ENCODE measurements around the gene APPL2. TPM values are rescaled to one million over a fixed set of nuclear protein-coding genes. Genes with fewer than 3 reads are reported as not detected.

The APPL2 gene
- polyA plus RNA-seq, 1 donor from 2014 or later = 47.0 TPM

DNA sequence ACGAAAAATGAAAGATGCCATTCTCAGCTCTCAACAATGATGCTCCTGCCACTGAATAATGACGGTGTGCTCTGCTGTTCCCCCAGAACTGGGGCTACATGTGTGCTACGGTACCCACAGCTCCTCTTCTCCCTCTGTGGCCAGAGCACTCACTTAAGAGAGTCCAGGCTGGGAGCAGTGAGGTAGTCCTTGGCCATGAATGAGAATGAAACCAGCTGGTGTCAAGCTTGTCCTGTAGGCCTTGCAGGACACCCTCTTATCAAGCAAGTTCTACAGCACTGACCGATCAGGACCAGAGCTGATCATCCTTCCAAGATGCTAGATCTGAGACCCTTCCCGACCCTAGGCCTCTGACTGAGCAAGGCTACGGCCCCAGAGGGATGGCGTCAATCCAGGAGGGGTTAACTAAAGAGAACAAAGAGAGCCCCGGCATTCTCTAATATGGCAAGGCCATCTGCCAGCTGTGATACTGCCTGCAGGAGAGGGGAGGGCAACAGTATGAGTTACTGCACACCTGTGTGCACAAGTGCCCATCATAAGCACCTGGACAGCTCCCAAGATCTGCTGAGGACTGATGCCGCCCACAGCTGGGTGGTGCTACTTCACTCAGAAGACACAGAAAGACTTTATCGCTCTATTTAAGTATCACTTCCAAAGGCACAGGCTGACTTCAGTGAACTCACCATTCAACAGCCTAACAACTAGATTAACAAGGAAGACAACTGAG, 30.5 kb downstream of the APPL2 start:
- no peak overlapping the region for H3K9ac ChIP-seq (ENCODE audit: low read length)
- H3K27ac ChIP-seq (ENCODE audit: low read length) = no peak overlapping the region
- no peaks in the 10 kb centered on the region for H3K36me3 ChIP-seq (ENCODE audit: insufficient read depth, low read length)
- H3K27me3 ChIP-seq (ENCODE audit: insufficient read depth, low read depth, low read length) = no peaks in the 10 kb centered on the region
- H3F3A ChIP-seq (ENCODE audit: insufficient read depth, low read length, poor library complexity, severe bottlenecking) = no peaks in the 10 kb centered on the region
- H3K4me2 ChIP-seq (ENCODE audit: low read length) = no peak overlapping the region
- TF ChIP-seq MXI1 (conservative IDR thresholded peaks at IDR 0.05; ENCODE audit: poor library complexity, severe bottlenecking) (no peak), POLR2AphosphoS5 (IDR thresholded peaks at IDR 0.05) (no peak), RAD21 (conservative IDR thresholded peaks at IDR 0.05) (no peak), EP300 (conservative IDR thresholded peaks at IDR 0.05; ENCODE audit: poor library complexity, severe bottlenecking) (no peak), TAF1 (IDR thresholded peaks at IDR 0.05; ENCODE audit: low read depth) (no peak), SMC3 (conservative IDR thresholded peaks at IDR 0.05; ENCODE audit: poor library complexity) (no peak)
- TF ChIP-seq, protein P1, sequence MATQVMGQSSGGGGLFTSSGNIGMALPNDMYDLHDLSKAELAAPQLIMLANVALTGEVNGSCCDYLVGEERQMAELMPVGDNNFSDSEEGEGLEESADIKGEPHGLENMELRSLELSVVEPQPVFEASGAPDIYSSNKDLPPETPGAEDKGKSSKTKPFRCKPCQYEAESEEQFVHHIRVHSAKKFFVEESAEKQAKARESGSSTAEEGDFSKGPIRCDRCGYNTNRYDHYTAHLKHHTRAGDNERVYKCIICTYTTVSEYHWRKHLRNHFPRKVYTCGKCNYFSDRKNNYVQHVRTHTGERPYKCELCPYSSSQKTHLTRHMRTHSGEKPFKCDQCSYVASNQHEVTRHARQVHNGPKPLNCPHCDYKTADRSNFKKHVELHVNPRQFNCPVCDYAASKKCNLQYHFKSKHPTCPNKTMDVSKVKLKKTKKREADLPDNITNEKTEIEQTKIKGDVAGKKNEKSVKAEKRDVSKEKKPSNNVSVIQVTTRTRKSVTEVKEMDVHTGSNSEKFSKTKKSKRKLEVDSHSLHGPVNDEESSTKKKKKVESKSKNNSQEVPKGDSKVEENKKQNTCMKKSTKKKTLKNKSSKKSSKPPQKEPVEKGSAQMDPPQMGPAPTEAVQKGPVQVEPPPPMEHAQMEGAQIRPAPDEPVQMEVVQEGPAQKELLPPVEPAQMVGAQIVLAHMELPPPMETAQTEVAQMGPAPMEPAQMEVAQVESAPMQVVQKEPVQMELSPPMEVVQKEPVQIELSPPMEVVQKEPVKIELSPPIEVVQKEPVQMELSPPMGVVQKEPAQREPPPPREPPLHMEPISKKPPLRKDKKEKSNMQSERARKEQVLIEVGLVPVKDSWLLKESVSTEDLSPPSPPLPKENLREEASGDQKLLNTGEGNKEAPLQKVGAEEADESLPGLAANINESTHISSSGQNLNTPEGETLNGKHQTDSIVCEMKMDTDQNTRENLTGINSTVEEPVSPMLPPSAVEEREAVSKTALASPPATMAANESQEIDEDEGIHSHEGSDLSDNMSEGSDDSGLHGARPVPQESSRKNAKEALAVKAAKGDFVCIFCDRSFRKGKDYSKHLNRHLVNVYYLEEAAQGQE (IDR thresholded peaks at IDR 0.05; ENCODE audit: borderline replicate concordance) = no peak
- H3K9me3 ChIP-seq (ENCODE audit: low read length) = no peaks in the 10 kb centered on the region
- H3K79me2 ChIP-seq (replicated peaks; ENCODE audit: insufficient read depth, low read length) = no peaks in the 10 kb centered on the region
- no peaks in the 10 kb centered on the region for H3K9me2 ChIP-seq (ENCODE audit: insufficient read depth, low read length)
- H3K4me3 ChIP-seq (ENCODE audit: low read length) = no peak overlapping the region
- H2AFZ ChIP-seq (ENCODE audit: low read depth, low read length) = no peak overlapping the region
- no peaks in the 10 kb centered on the region for H4K20me1 ChIP-seq (ENCODE audit: insufficient read depth)

GRCh38 chr12:105204916-105205315, 31.1 kb downstream of the APPL2 start:
- H3K9ac ChIP-seq (ENCODE audit: low read length) = no peak overlapping the region
- H3F3A ChIP-seq (ENCODE audit: insufficient read depth, low read length, poor library complexity, severe bottlenecking) = no peaks in the 10 kb centered on the region
- H2AFZ ChIP-seq (ENCODE audit: low read depth, low read length) = no peak overlapping the region
- no peaks in the 10 kb centered on the region for H4K20me1 ChIP-seq (ENCODE audit: insufficient read depth)
- no peaks in the 10 kb centered on the region for H3K9me3 ChIP-seq (ENCODE audit: low read length)
- H3K27ac ChIP-seq (ENCODE audit: low read length) = no peak overlapping the region
- no peaks in the 10 kb centered on the region for H3K79me2 ChIP-seq (replicated peaks; ENCODE audit: insufficient read depth, low read length)
- no peaks in the 10 kb centered on the region for H3K36me3 ChIP-seq (ENCODE audit: insufficient read depth, low read length)
- H3K27me3 ChIP-seq (ENCODE audit: insufficient read depth, low read depth, low read length) = no peaks in the 10 kb centered on the region
- TF ChIP-seq EZH2 (IDR thresholded peaks at IDR 0.05; ENCODE audit: borderline replicate concordance, insufficient read depth, low read length, poor library complexity, severe bottlenecking) (no peak), TAF1 (IDR thresholded peaks at IDR 0.05; ENCODE audit: low read depth) (no peak), POLR2AphosphoS5 (IDR thresholded peaks at IDR 0.05) (no peak), MXI1 (conservative IDR thresholded peaks at IDR 0.05; ENCODE audit: poor library complexity, severe bottlenecking) (no peak), SMC3 (conservative IDR thresholded peaks at IDR 0.05; ENCODE audit: poor library complexity) (no peak), RAD21 (conservative IDR thresholded peaks at IDR 0.05) (no peak), EP300 (conservative IDR thresholded peaks at IDR 0.05; ENCODE audit: poor library complexity, severe bottlenecking) (no peak)
- TF ChIP-seq, protein P1 (IDR thresholded peaks at IDR 0.05; ENCODE audit: borderline replicate concordance) = no peak
- TF ChIP-seq, protein P2, sequence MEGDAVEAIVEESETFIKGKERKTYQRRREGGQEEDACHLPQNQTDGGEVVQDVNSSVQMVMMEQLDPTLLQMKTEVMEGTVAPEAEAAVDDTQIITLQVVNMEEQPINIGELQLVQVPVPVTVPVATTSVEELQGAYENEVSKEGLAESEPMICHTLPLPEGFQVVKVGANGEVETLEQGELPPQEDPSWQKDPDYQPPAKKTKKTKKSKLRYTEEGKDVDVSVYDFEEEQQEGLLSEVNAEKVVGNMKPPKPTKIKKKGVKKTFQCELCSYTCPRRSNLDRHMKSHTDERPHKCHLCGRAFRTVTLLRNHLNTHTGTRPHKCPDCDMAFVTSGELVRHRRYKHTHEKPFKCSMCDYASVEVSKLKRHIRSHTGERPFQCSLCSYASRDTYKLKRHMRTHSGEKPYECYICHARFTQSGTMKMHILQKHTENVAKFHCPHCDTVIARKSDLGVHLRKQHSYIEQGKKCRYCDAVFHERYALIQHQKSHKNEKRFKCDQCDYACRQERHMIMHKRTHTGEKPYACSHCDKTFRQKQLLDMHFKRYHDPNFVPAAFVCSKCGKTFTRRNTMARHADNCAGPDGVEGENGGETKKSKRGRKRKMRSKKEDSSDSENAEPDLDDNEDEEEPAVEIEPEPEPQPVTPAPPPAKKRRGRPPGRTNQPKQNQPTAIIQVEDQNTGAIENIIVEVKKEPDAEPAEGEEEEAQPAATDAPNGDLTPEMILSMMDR (IDR thresholded peaks at IDR 0.05; ENCODE audit: poor library complexity, severe bottlenecking) = no peak
- no peaks in the 10 kb centered on the region for H3K9me2 ChIP-seq (ENCODE audit: insufficient read depth, low read length)
- H3K4me2 ChIP-seq (ENCODE audit: low read length) = no peak overlapping the region
- no peak overlapping the region for H3K4me3 ChIP-seq (ENCODE audit: low read length)
